GM21390 (cell line): ENCODE results near the gene DSN1.

Experiments used
- ATAC-seq: cut with Tn5 transposase; IDR thresholded peaks from one replicate; pipeline ENCODE4 v1.9.1; 2021; ENCODE audit not compliant: unreplicated experiment

DSN1 gene

DNA sequence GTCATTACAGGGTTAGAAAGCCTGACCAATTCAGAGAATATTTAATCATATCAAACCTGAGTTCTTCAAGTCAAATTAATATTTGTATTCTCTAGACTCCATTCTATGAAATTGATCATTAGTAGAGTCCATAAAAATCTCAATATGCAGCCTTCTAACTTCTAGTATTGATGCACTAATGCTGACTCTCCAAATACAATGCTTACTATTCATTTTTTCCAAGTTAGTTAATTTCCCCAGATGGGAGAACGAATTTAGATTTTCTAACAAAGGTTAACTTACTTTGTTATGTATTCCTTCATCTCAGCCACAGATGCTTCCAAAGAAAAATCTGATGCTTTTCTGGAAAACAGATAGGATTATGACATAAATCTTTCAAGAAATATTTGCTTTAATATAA is 15.3 kb downstream of the DSN1 start:
- no peak for ATAC-seq

DNA sequence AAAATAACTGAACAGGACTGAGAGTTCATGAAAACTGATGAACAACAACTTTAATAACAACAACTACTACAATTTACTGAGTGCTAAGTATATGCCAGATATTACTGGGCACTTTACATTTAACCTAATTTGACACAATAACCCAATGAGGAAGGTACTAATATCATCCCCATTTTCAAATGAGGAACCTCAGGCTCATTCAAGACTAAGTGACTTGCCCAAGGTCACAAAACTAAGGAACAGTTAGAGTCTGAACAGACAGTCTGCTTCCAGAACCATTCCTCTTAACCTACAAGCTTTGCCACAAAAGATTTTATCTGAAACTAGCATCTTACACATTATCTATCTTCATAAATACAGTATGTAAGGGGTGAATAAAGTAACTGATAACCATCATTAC is 17.1 kb downstream of the DSN1 start:
- ATAC-seq, result no peak

DNA sequence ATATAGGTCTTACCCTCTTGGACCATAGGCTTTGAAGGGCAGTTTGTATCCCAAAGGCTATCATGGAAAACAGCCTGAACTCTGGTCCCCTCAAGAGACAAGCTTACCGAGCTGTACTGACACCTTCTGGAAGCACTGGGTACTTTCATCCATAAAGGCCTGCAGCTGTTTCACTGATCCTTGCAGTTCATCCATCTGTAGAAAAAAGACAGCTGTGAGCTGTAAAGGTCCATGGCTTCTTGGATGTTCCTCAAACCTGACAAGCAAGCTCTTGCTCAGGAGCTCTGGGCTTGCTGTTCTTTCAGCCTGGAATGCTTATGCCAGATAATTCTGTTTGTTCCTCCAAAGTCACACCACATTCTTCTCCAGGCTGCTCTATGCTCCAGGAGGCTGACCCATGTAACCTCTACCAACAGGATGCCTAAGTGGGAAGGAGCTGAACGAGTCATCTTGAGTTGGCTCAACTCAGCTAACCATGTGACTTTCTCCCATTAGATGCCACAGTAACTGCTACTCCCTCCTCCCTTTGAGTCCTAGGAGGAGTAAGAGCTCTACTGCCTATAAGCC is 18.8 kb downstream of the DSN1 start:
- no peak for ATAC-seq

DNA sequence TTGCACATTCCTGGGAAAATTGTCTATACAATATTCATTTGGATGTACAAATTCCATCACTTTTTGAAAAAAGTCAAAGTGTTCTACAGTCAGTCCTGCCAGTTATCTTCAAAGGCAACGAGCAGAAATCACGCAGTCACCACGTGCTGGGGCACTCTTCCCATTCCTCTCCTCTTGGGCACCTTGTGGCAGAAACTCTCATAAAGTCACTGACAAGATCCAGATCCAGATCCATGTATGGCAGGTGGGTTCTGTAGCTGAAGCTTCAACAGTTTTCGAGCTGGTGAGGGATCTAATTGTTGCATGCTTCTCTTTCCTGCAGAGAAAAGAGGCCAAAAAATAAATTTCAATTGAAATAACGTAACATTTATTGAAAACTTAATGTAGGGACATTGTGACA is 21.0 kb downstream of the DSN1 start:
- no peak for ATAC-seq

DNA sequence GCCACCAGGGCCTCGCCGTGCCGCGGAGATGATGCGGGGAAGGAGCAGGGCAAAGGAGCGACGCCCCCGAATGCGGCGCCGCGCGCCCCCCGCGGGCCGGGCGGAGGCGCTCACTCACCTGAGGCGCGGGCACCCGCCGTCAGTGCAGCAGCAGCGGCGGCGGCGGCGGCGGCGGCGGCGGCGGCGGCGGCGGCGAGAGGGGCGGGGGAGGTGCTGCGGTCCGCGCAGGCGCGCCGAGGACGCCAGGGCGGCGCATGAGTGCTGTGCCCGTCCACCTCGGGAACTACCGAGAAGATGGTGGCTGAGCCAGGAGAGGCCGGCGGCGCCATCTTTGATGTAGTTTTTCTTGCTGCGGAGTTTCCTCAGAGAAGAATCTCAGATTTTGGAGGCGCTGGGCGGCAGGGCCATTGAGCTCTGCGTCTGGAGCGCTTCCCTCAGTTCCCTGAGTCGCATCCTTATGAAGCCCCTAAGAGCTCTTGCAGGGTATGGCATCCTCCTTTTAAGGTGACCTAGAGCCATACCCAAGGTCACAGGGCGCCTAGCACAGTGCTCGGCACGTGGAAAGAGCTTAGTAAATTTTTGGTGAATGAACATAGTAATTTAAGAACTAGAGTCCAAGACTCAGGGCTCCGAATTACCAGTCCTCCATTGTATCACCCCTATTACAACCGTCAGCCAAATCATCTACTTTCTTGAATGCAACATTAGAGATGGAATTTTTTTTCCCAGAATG is 27.5 kb downstream of the DSN1 start, which contains the start of gene NDRG3:
Gene NDRG3 (minus strand): TSS at position 164 of the 733 bp plus-strand sequence. CDS start 24,355 bp downstream, outside the sequence.
- ATAC-seq, result peak; percentile 94

DNA sequence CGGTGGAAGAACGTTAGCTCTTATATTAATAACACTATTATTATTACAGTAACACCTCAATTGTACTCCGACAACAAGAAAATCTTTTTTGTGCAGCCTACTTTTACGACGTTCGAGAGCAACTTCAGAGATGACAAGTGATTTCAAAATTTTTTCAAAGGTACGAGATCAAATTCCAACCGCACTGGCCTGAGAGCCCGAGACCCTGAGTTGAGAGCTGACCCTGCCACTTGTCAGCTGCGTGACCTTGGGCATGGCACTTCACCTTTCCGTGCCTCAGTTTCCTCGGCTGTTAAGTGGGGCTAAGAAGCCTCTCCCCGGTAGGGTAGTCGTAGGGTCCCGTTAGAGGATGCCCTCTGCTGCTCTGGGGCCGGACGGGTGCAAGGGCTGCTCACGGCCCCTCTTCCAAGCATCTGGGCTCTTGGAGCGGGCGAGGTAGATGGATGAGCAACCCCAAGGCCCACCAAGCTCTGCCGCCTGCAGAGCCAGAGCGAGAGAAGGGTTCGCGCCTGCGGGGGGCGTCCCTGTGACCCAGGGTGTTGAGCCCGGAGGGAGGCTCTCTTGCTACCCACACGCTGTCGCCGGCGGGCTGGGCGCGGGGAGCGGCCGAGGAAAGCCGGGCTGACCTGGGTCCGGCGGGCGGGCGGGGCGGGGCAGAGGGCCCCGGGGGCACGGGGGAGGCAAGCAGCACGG is 28.2 kb downstream of the DSN1 start:
- ATAC-seq, result peak; percentile 35

DNA sequence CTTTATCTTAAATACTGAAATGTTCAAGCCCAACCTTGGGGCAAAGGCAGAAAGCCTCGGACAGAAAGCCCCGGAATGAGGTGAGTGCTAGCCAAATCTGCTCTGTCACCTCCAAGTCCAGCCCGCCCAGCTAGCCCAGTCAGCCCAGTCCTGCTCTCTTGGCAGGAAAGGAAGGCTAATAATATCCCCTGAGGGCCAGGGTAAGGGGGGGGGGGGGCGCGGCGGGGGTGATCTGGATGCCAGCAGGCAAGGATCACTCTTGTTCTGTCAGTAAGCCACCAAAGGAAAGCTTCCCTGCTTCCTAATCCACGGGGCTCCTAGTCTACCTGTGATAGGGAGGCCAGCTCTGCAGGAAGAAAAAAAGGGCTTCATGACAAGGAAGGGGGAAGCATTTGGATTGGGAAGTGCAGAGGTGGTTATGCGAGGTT is 28.8 kb downstream of the DSN1 start:
- ATAC-seq, result no peak

DNA sequence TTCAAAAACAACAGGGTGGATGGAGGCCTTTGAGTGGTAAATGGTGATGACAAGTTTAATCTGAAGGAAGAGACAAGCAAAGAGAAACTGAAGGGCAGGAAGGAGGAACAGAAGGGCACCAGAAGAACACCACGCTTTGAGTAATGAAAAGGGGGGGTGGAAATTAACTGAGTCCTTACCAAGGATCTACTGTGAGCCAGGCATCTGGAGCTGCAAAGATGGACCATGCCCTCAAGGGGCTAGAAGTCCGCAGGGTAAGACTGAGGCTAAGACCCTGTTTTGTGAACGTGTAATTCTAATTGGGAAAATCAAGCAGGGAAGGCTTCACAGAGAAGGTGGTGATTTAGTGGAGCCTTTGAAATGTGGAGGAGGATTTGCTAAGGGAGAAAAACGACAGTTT is 29.3 kb downstream of the DSN1 start:
- no peak for ATAC-seq

DNA sequence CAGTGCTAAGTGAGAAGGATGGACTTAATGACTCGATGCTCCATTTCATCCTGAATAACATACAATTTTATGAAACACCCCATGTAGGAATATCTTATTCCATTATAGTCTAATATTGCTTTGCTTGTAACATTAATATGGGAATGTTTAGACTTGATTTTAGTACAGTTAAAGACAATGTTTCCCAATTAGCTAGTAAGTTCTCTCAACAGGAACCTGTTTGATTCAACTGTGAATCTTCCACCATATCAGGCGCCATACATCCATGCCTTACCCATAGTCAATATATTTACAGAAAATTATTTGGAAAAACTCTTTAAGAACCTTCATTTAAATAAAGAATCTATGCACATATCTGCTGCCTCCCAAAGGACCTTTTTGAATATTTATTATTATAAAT is 31.0 kb downstream of the DSN1 start:
- no peak for ATAC-seq

DNA sequence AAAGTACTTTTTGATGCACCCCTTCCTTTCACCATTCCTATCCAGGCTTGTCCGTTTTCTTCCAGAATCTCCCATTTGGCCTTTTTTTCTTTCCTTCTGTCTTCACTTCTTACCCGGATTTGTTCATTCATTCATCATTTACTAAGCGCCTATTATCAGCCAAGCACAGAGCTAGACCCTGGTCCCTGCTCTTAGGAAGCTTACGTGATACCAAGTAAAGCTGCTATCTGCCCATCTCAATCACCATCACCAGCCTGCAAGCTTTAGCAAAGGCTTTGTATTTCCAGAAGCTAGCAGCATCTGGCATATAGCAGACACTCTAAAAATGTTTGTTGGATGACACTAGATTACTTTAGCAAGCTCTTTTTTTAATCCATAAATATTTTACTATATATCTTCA is 32.5 kb downstream of the DSN1 start:
- no peak for ATAC-seq

DNA sequence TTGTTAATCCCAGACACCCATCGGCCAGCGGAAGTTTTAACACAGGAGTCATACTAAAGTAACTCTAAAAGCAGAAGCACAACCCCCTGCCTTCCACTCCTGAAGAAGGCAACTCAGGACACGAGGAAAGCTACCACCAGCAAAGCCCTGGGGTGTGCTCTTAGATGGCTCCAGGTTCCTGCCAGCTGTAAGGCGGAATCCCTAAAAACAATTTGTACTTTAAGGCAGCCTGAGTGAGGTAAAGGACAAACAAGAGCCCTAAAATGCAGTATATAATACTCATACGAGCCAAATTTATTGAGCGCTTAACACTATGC is 36.4 kb downstream of the DSN1 start:
- no peak for ATAC-seq

DNA sequence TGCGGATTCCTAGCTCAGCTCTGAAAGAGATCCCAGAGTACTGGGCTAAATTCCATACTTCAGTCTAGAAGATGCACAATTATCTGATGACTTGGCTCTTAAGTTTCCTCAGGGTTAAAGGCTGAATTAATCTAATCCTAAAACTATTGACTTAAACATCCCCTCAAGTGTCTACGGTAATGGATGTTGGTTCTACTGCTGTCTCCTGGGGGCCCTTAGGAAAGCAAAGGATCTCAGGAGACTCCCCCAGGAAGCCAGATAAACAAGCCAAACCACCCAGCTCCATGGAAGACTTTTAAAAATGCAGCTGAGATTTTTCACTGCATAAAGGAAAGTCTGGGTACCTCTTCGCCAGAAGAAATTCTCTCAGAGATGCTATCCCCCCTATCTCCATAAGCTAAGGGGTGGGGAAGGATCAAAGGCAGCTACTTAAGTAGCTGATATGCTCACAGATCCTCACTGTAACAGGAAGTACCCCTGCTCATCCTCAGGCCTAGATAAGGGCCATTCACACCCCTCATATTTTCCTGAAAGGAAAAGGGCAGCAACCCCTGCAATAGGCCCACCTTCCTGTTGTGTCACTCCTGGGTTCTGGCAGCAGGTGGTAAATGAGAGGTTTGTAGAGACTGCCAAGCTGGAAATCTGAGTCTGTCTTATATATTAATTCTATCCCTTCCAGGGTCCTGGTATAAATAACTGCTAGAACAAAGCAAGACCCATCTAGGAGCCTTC is 36.9 kb downstream of the DSN1 start:
- no peak for ATAC-seq

DNA sequence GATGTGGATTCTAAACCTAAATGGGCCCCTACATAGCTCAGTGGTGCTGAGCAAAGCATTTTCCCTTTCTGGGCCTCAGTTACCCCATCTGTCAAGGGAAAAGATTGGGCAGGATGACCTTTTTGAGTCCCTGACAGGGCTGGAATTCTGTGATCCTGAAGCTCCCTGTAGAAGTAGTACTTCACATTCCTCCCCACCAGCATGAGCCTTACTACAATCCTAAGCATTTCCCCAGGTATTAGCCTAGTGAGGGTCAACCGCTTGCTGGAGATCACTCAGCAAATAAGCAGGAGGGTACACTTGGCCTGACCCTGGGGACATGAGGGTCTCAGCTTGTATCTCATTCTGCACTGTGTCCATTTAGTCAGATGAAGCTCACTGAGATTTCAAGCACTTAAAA is 41.1 kb downstream of the DSN1 start:
- no peak for ATAC-seq

DNA sequence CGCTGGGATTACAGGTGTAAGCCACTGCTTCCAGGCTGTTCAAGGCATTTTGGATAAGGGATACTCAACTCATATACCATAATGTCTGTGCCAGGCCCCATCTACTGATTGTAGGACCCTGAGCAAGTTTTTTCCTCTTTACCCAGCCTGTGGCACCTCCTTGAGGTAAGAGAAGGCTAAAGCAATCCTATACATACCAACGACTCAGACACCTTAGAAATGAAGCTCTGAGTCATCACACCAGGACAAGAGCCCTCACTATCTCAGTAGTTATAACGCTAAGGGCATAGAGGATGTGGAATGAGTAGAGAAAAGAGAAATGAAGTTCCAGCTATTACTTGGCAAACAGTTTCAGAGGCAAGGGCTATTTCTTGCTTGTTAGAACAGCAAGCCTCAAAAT is 44.6 kb downstream of the DSN1 start:
- no peak for ATAC-seq

DNA sequence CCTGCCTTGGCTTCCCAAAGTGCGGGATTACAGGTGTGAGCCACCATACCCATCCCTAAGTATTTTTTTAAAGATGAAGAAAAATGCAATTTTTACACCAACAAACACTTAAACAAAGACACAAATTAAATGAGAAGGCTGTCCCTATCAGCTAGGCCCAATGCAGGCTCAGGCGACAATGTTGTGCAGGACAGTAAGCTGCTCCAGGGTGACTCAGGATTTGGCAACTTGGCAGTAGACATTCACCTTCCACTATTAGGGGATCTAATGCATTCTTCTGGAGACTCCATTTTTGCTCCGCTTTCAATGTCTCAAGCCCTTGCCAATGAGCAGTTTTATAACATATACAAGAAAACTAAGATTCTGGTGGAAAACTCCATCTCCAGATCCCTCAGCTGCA is 47.4 kb downstream of the DSN1 start:
- no peak for ATAC-seq

DNA sequence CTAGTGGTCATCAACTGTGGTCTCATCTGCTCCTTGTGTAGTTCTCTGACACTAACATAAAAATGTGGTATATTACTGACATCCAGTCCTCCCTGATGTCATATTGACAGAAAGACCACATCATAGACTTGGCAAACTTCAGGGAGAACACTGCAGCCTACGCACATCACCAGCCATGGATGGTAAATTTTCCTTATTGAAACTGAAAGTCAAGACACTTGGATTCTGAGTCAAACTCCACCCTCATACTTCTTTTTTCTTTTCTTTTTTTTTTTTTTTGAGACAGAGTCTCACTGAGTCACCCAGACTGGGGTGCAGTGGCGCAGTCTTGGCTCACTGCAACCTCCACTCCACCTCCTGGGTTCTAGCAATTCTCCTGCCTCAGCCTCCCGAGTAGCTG is 53.1 kb downstream of the DSN1 start:
- no peak for ATAC-seq

DNA sequence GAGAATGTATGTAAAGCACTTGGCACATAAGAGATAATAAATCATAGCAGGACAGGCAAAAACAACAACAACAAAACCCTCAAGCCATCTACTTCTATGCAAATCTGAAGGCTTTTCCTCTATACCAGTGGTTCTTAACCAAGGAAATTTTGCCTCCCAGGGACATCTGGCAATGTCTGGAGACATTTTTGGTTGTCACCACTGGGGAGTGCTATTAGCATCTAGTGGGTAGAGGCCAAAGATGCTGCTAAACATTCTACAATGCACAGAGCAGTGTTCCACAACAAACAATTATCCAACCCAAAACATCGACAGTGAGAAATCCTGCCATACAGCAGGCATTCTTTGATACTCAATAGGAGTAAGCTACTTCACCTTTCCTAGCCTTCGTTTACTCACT is 55.9 kb downstream of the DSN1 start:
- ATAC-seq, result no peak

DNA sequence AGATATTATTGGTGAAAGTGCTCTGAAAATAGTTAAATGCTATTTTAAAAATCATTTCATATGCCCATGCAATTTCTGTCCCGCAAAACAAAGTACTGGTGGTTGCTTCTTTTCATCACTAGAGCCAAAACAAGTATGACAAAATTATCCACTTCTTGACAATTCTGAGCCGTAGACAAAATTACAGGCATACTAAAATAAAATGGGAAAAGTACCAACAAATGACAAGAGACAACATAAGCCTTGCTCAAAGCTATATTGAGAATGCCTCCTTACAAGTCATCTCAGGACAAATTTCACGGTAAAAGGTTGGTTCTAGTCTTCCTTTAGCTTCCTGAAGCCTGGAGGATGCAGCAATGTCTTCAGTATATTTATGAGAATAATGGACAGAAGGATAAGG is 56.5 kb downstream of the DSN1 start:
- no peak for ATAC-seq

DNA sequence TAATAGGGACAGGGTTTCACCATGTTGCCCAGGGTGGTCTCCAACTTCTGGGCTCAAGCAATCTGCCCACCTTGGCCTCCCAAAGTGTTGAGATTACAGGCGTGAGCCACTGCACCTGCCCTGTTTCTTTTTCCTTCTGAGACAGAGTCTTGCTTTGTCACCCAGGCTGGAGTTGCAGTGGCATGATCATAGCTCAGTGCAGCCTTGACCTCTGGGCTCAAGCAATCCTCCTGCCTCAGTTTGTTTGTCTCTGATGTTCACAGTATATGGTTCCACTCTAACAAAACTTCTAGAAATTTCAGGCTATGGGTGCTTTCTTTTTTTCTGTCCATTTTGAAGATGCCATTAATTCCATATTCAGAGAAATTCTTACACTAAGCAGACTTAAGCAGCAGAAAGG is 60.8 kb downstream of the DSN1 start:
- ATAC-seq, result no peak

DNA sequence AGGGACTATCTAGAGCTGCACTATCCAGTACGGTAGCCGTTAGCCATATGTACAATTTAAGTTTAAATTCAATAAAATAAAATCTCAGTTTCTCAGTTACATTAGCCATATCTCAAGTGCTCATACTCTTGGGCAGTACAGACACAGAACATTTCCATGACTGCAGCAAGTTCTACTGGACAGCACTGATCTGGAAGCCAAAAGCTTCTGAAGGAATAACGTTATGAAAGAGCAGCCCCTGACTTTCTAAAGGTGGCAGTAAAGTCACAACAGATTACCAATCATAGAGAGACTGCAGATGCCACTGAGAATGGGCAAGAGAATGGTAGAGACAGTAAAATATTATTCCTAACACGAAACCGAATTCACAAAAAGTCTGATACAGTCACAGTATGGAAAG is 64.4 kb downstream of the DSN1 start:
- no peak for ATAC-seq

DNA sequence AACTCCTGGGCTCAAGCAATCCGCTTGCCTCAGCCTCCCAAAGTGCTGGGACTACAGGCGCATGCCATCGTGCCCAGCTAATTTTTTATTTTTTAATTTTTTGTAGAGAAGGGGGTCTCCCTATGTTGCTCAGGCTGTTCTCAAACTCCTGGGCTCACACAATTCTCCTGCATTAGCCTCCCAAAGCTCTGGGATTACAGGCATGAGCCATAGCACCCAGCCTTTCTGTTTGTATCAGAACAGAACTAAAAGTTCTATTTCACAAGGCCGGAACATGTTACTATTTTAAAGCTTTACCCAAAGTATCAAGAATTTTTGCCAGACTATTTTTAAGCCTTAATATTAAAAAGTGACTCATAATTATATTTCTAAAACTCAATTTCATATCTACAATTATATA is 70.0 kb downstream of the DSN1 start:
- ATAC-seq, result no peak
